ENCODE results near the gene PKHD1. TPM values are rescaled to one million over a fixed set of nuclear protein-coding genes. Genes with fewer than 3 reads are reported as not detected.

Gene PKHD1
- total RNA-seq, 1 donor from 2014 or later = 0.49 TPM

GRCh38 chr6:51934098-51934497, 153.3 kb downstream of the PKHD1 start:
- Histone ChIP-seq H3K4me1 (no peaks in the 10 kb centered on the region), H3K36me3 (no peaks in the 10 kb centered on the region), H3K27me3 (no peaks in the 10 kb centered on the region), H3K9me3 (no peaks in the 10 kb centered on the region), H3K4me3 (no peak overlapping the region), H3K27ac (no peak overlapping the region)
- intact Hi-C loops (cut with DNase I) = no loop called here
- no peak for DNase-seq (ENCODE audit: extremely low spot score in 2 of 2)
- TF ChIP-seq POLR2AphosphoS5 (IDR thresholded peaks at IDR 0.05; ENCODE audit: insufficient read depth in 1 of 2, low read depth in 1 of 2) (no peak), POLR2A (IDR thresholded peaks at IDR 0.05) (no peak)
- TF ChIP-seq, protein P1, sequence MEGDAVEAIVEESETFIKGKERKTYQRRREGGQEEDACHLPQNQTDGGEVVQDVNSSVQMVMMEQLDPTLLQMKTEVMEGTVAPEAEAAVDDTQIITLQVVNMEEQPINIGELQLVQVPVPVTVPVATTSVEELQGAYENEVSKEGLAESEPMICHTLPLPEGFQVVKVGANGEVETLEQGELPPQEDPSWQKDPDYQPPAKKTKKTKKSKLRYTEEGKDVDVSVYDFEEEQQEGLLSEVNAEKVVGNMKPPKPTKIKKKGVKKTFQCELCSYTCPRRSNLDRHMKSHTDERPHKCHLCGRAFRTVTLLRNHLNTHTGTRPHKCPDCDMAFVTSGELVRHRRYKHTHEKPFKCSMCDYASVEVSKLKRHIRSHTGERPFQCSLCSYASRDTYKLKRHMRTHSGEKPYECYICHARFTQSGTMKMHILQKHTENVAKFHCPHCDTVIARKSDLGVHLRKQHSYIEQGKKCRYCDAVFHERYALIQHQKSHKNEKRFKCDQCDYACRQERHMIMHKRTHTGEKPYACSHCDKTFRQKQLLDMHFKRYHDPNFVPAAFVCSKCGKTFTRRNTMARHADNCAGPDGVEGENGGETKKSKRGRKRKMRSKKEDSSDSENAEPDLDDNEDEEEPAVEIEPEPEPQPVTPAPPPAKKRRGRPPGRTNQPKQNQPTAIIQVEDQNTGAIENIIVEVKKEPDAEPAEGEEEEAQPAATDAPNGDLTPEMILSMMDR (IDR thresholded peaks at IDR 0.05) = no peak

- intact Hi-C loops (cut with DNase I) = no loop called here
- Histone ChIP-seq H3K36me3 (no peaks in the 10 kb centered on the region), H3K4me1 (no peaks in the 10 kb centered on the region), H3K27me3 (no peaks in the 10 kb centered on the region), H3K27ac (no peak overlapping the region), H3K4me3 (no peak overlapping the region), H3K9me3 (no peaks in the 10 kb centered on the region)
- no peak for TF ChIP-seq POLR2A (IDR thresholded peaks at IDR 0.05)
- TF ChIP-seq, protein P1 (IDR thresholded peaks at IDR 0.05) = no peak
- no peak for DNase-seq (ENCODE audit: extremely low spot score in 2 of 2)
Observed at GRCh38 chr6:51932956-51933355, 154.5 kb downstream of the PKHD1 start.

- no peaks in the 10 kb centered on the region for H3K4me1 ChIP-seq
- DNase-seq (ENCODE audit: extremely low spot score in 2 of 2) = no peak
- H3K27ac ChIP-seq = no peak overlapping the region
- H3K36me3 ChIP-seq = no peaks in the 10 kb centered on the region
- TF ChIP-seq POLR2A (IDR thresholded peaks at IDR 0.05) = no peak
- H3K9me3 ChIP-seq = no peaks in the 10 kb centered on the region
- no peaks in the 10 kb centered on the region for H3K27me3 ChIP-seq
- no peak overlapping the region for H3K4me3 ChIP-seq
- intact Hi-C loops (cut with DNase I) = no loop called here
Observed at GRCh38 chr6:51930602-51931001, 156.8 kb downstream of the PKHD1 start.

DNA sequence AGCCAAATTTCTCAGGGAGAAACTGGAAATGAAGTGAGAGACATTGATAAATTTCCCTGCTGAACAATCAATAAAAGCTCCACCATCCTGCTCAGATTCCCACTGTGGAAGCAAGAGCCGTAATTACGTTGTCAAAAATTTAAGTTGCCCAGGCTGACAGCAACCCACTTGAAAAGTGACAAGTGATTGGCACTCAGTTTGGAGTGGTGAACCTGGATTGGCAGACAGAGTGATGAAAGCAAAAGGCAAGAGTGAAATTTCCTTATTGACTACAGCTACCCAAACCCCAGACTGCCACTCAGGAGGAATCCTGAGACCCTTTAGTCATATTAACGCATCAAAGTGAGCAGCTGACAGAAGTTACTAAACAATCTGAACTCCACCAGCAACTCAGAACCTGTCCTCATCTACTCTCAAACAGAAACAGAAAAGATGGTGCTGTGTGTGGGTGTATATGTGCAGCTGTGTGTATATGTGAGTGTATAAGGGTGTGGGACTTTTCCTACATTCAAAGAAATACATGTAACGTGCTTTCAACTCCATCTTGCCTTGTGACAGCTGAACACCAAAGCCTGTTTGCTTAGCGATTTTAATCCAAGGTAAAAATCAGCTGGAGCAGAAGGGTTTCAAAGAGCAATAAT, 157.4 kb downstream of the PKHD1 start:
- TF ChIP-seq, protein P1 (IDR thresholded peaks at IDR 0.05) = no peak
- TF ChIP-seq POLR2AphosphoS5 (IDR thresholded peaks at IDR 0.05; ENCODE audit: insufficient read depth in 1 of 2, low read depth in 1 of 2) (no peak), POLR2A (IDR thresholded peaks at IDR 0.05) (no peak)
- H3K27me3 ChIP-seq = no peaks in the 10 kb centered on the region
- intact Hi-C loops (cut with DNase I) = no loop called here
- no peaks in the 10 kb centered on the region for H3K36me3 ChIP-seq
- H3K27ac ChIP-seq = no peak overlapping the region
- H3K4me3 ChIP-seq = no peak overlapping the region
- DNase-seq (ENCODE audit: extremely low spot score in 2 of 2) = no peak
- H3K9me3 ChIP-seq = no peaks in the 10 kb centered on the region
- H3K4me1 ChIP-seq = no peaks in the 10 kb centered on the region

GRCh38 chr6:51928320-51928719, 159.1 kb downstream of the PKHD1 start:
- Histone ChIP-seq H3K4me1 (no peaks in the 10 kb centered on the region), H3K9me3 (no peaks in the 10 kb centered on the region), H3K36me3 (no peaks in the 10 kb centered on the region), H3K4me3 (no peak overlapping the region), H3K27me3 (no peaks in the 10 kb centered on the region), H3K27ac (no peak overlapping the region)
- TF ChIP-seq, protein P1 (IDR thresholded peaks at IDR 0.05) = no peak
- intact Hi-C loops (cut with DNase I) = no loop called here
- DNase-seq (ENCODE audit: extremely low spot score in 2 of 2) = no peak
